Left lung (tissue), 10 donors: ENCODE results near the gene DNAAF3. TPM values are rescaled to one million over a fixed set of nuclear protein-coding genes. Genes with fewer than 3 reads are reported as not detected.

ENCODE experiments used
- ATAC-seq: fragments of 200-7000 bp; cut with Tn5 transposase; one replicate; pipeline ENCODE4 v1.9.1; 2020; ENCODE audit warnings: moderate library complexity
- DNase-seq, 4 donors: peaks; one replicate each; pipeline ENCODE4 v3.0.0-alpha.2; 2013 to 2020
- H3K27ac ChIP-seq, 2 donors: fragments of 200-600 bp; sonication (generic) in 1 of 2; one replicate each; pipeline versions ENCODE4 v1.5.0 to v1.8.0; 2020 to 2021
- H3K27me3 ChIP-seq, 2 donors: fragments of 200-600 bp; sonication (generic) in 1 of 2; one replicate each; pipeline versions ENCODE4 v1.5.0 to v1.8.0; 2020 to 2021
- H3K36me3 ChIP-seq, 2 donors: fragments of 200-600 bp; sonication (generic) in 1 of 2; one replicate each; pipeline versions ENCODE4 v1.5.0 to v1.8.0; 2020 to 2021
- H3K4me1 ChIP-seq, 2 donors: fragments of 200-600 bp; one replicate each; pipeline ENCODE4 v1.8.0; 2021
- H3K4me3 ChIP-seq, 2 donors: fragments of 200-600 bp; sonication (generic) in 1 of 2; one replicate each; pipeline versions ENCODE4 v1.5.0 to v1.8.0; 2020 to 2021; ENCODE audit warnings: mild to moderate bottlenecking in 1 of 2
- H3K9me3 ChIP-seq, 2 donors: fragments of 200-600 bp; sonication (generic) in 1 of 2; one replicate each; pipeline versions ENCODE4 v1.5.0 to v1.8.0; 2020 to 2021
- intact Hi-C, 2 donors: fragments of 100-400 bp; cut with DNase I; formaldehyde crosslinking; loops; one replicate each; pipeline versions ENCODE4 v1.11.2 to v1.14.2; 2022
- polyA plus RNA-seq, 6 donors: library from polyadenylated mRNA; unstranded; fragments of 120-200 nt; gene quantifications; one replicate each; pipeline ENCODE4 v1.2.1, GENCODE V29; 2013; ENCODE audit not compliant: insufficient read length in 6 of 6
- total RNA-seq, 2 donors: library from RNA; stranded (reverse); fragmentation: NEBNext Ultra II Directional; extraction: Animal tissue kit (Norgen Biotek cat#: 25700); gene quantifications; one replicate each; pipeline ENCODE4 v1.2.1, GENCODE V29; 2021
- TF ChIP-seq, protein P1 (sequence below), 2 donors: fragments of 200-600 bp; sonication (generic) in 1 of 2; IDR thresholded peaks; one replicate each; pipeline versions ENCODE4 v1.5.0 to v1.8.0; 2021; ENCODE audit warnings: antibody characterized with exemption in 2 of 2
- donor health status: DM: no; HTN: yes; CAD: no.
- donor health status: DM: no; HTN: no; CAD: no.

Gene DNAAF3
- total and polyA plus RNA-seq, 8 donors = 0.76 to 11.0 (median 5.4) TPM

DNA sequence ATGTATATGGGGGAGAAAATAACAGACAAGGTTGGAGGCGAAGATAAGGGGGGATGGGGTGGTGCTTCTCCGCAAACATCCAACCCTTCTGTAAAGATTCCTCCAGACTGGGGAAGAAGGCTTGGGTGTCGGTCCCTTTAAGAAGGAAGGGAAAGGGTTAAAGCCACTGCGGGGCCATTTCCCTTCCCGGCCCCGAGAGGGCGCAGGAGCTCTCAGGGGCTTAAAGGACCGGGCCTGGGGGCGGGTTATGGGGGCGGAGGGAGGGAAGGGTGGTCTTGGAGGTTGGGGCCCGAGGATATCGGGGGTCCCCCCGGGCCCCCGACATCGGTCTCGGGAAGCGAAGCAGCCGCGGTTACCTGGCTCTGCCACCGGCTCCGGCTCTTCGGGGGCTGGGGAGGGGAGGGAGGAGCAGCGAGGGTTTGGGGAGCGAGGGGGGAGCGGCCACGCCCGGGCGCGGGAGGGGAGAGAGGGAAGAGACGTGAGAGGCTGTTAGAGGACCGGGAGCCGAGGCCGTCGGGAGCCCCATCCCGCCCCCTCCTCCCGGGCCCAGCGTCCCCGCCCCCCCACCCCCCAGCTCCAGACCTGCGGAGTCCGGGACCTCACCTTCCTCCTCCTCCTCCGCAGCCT is 20.2 kb downstream of the DNAAF3 start:
- peak; percentile 17 for ATAC-seq
- intact Hi-C loops = no loop called here

DNA sequence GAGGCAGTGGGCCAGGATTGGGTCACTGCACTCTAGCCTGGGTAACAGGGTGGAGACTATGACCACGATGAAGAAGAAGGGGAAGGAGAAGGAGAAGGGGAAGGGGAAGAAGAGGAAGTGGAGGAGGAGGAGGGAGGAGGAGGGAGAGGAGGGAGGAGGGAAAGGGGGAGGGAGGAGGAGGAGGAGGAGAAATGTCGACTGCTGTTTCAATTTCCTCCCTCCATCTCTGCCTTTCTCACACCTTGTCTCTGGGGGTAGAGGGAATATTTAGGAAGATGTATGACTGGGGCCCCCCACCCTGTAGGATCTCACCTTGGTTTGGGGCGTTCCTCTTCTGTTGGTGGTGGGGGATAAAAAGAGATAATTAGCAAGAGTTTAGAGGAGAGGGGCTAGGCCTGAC is 21.2 kb downstream of the DNAAF3 start:
- Histone ChIP-seq H3K4me1 (peaks cover 3 to 16% of the 10 kb centered on the region in 2 donors), H3K4me3 (no peak overlapping the region), H3K27me3 (peaks cover 62 to 97% of the 10 kb centered on the region in 2 donors), H3K9me3 (no peaks in the 10 kb centered on the region), H3K27ac (no peak overlapping the region), H3K36me3 (no peaks in the 10 kb centered on the region)
- ATAC-seq (peak; percentile 39), DNase-seq (no peak)
- TF ChIP-seq, protein P1, sequence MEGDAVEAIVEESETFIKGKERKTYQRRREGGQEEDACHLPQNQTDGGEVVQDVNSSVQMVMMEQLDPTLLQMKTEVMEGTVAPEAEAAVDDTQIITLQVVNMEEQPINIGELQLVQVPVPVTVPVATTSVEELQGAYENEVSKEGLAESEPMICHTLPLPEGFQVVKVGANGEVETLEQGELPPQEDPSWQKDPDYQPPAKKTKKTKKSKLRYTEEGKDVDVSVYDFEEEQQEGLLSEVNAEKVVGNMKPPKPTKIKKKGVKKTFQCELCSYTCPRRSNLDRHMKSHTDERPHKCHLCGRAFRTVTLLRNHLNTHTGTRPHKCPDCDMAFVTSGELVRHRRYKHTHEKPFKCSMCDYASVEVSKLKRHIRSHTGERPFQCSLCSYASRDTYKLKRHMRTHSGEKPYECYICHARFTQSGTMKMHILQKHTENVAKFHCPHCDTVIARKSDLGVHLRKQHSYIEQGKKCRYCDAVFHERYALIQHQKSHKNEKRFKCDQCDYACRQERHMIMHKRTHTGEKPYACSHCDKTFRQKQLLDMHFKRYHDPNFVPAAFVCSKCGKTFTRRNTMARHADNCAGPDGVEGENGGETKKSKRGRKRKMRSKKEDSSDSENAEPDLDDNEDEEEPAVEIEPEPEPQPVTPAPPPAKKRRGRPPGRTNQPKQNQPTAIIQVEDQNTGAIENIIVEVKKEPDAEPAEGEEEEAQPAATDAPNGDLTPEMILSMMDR (IDR thresholded peaks at IDR 0.05) = no peak
- intact Hi-C loops = no loop called here

More for the DNA sequence above, 20.2 kb downstream of the DNAAF3 start:
- TF ChIP-seq, protein P1 (IDR thresholded peaks at IDR 0.05) = no peak
- H3K36me3 ChIP-seq = no peaks in the 10 kb centered on the region
- no peaks in the 10 kb centered on the region for H3K9me3 ChIP-seq
- no peak for DNase-seq
- peaks cover under 1 to 16% of the 10 kb centered on the region in 2 donors for H3K4me1 ChIP-seq
- no peak overlapping the region for H3K27ac ChIP-seq
- peaks cover 58 to 88% of the 10 kb centered on the region in 2 donors for H3K27me3 ChIP-seq
- no peak overlapping the region for H3K4me3 ChIP-seq

DNA sequence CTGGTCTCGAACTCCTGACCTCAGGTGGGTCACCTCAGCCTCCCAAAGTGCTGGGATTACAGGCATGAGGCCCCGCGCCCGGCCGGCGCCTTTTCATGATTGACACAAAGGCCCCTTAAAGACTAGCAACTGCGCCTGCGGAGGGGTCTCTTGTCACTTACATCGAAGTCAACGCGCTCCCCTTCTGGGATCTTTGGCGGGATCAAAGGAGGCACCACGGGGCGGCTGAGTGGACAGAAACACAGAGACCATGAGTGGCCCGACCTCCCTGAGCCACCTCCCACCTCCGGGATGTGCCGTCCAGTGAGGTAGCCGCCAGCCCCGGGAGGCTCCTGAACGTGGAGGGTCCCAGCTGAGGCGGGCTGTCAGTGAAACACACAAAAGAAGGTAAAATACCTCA is 24.7 kb downstream of the DNAAF3 start:
- ATAC-seq = no peak
- intact Hi-C loops = no loop called here

DNA sequence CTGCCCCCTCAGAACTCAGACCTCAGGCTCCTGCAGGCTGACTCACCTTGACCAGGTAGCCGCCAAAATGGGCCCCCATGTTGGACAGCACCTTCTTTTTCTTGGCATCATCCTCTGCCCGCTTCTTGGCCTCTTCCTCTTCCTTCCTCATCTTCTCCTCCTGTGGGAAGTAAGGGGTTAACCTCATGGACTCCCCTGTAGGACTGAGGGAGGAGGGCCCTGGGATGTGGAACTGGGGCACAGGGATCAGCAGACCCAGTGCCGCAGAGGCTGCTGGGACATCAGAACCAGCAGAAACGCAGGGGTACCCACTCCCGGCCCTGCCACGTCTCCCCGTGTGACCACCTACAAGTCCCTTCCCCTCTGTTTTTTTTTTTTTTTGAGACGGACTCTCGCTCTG is 28.5 kb downstream of the DNAAF3 start:
- H3K36me3 ChIP-seq = no peaks in the 10 kb centered on the region
- TF ChIP-seq, protein P1 (IDR thresholded peaks at IDR 0.05) = no peak
- no peak overlapping the region for H3K27ac ChIP-seq
- H3K27me3 ChIP-seq = peaks cover 22 to 92% of the 10 kb centered on the region in 2 donors
- no peaks in the 10 kb centered on the region for H3K9me3 ChIP-seq
- no peak overlapping the region for H3K4me3 ChIP-seq
- no peak for ATAC-seq
- peaks cover 0 to 3% of the 10 kb centered on the region in 2 donors for H3K4me1 ChIP-seq
- intact Hi-C loops = no loop called here
- no peak for DNase-seq

More for the DNA sequence above, 24.7 kb downstream of the DNAAF3 start:
- Histone ChIP-seq H3K4me1 (peaks cover 3 to 15% of the 10 kb centered on the region in 2 donors), H3K27ac (no peak overlapping the region), H3K4me3 (no peak overlapping the region), H3K27me3 (peaks cover 36 to 95% of the 10 kb centered on the region in 2 donors), H3K9me3 (no peaks in the 10 kb centered on the region), H3K36me3 (no peaks in the 10 kb centered on the region)
- no peak for DNase-seq
- TF ChIP-seq, protein P1 (IDR thresholded peaks at IDR 0.05) = no peak

DNA sequence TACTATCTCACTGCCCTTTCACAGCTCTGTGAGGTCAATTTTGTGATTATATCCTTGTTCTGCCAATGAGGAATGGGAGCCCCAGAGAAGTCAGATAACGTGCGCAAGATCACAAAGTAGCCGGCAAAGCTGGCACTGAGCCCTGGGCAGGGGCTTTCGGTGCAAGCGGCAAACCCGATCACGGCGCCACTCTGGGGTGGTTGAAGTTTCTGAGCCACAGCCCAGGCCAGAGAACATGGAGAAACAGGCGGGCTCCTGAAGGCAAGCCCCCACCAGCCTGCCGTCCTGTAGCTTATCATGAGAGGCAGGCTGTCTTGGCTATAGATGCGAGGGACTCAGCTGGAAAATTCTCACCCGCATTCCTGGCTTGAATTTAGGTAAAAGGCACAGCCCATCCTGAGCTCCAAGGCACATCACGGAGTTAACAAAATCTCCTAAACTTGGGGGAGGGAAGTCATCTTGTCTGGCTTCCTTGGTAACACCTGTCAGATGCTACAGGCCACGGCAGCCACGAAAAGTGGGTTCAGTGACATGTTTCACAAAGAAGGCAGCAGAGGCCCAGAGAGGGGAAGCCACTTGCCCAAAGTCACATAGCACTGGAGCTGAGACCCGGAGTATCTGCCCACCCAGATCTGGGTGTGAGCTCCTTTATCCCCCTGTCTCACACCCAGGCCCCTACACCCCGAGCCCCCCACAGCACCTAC is 29.9 kb downstream of the DNAAF3 start:
- TF ChIP-seq, protein P1 (IDR thresholded peaks at IDR 0.05) = no peak
- peaks cover 0 to 3% of the 10 kb centered on the region in 2 donors for H3K4me1 ChIP-seq
- no peak for DNase-seq
- no peaks in the 10 kb centered on the region for H3K36me3 ChIP-seq
- no peak overlapping the region for H3K4me3 ChIP-seq
- no peak for ATAC-seq
- no peak overlapping the region for H3K27ac ChIP-seq
- intact Hi-C loops = no loop called here
- H3K27me3 ChIP-seq = peaks cover 15 to 92% of the 10 kb centered on the region in 2 donors
- H3K9me3 ChIP-seq = no peaks in the 10 kb centered on the region
